ENCODE results near the gene SP5. TPM values are rescaled to one million over a fixed set of nuclear protein-coding genes. Genes with fewer than 3 reads are reported as not detected.

SP5 gene
- total and polyA plus RNA-seq, 9 of the 15 experiments (the other 6 are each of a cell fraction or from before 2014, with no cell fraction given) = 0.03 to 1.7 (median 0.16) TPM; not detected in 1

DNA sequence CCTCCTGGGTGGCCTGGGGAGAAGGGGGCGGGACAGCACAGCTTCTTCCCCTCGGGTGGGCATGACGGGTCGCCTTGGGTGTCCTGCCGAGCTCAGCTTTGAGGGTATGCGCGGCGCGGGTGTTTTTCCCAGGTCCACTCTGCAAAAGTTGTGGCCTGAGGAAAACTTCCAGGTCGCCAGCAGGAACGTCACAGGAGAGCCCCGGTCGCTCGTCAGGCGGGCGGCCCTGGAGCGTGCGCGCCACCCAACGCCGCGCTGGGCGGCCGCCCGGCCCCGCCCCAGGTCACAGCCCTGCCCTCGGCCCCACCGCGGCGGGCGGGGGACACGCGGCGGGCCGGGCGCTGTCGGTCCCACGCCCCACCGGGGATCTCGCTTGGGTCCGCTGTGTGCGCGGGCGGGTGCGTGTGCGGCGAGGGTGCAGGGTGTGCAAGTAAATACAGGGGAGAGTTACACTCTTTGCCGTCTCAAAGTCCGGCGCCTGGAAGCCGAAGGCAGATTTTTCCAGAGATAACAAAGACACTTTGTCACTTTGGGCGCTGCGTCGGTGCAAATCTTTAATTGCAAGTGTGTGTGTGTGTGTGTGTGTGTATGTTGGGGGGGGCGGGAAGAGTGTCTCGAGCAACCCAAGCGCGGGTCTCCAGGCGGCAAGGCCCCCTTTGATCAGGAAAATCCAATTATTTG lies 616 bp upstream of the SP5 start (continued):
- TF ChIP-seq RBM17 (IDR thresholded peaks at IDR 0.05; ENCODE audit: borderline replicate concordance, low read depth, low read length) = no peak
- TF ChIP-seq, protein P1, sequence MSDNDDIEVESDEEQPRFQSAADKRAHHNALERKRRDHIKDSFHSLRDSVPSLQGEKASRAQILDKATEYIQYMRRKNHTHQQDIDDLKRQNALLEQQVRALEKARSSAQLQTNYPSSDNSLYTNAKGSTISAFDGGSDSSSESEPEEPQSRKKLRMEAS (CRISPR knock-in tag; IDR thresholded peaks at IDR 0.05) = peak; percentile 84
- no peak for TF ChIP-seq TAF15 (IDR thresholded peaks at IDR 0.05; ENCODE audit: low read depth, low read length)
- no peak for TF ChIP-seq ZNF444 (CRISPR knock-in tag; IDR thresholded peaks at IDR 0.05)
- TF ChIP-seq, protein P2, sequence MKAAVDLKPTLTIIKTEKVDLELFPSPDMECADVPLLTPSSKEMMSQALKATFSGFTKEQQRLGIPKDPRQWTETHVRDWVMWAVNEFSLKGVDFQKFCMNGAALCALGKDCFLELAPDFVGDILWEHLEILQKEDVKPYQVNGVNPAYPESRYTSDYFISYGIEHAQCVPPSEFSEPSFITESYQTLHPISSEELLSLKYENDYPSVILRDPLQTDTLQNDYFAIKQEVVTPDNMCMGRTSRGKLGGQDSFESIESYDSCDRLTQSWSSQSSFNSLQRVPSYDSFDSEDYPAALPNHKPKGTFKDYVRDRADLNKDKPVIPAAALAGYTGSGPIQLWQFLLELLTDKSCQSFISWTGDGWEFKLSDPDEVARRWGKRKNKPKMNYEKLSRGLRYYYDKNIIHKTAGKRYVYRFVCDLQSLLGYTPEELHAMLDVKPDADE (conservative IDR thresholded peaks at IDR 0.05; ENCODE audit: control insufficient read depth, low read depth, low read length) = peak; percentile 82
- TF ChIP-seq, protein P3, sequence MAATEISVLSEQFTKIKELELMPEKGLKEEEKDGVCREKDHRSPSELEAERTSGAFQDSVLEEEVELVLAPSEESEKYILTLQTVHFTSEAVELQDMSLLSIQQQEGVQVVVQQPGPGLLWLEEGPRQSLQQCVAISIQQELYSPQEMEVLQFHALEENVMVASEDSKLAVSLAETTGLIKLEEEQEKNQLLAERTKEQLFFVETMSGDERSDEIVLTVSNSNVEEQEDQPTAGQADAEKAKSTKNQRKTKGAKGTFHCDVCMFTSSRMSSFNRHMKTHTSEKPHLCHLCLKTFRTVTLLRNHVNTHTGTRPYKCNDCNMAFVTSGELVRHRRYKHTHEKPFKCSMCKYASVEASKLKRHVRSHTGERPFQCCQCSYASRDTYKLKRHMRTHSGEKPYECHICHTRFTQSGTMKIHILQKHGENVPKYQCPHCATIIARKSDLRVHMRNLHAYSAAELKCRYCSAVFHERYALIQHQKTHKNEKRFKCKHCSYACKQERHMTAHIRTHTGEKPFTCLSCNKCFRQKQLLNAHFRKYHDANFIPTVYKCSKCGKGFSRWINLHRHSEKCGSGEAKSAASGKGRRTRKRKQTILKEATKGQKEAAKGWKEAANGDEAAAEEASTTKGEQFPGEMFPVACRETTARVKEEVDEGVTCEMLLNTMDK (IDR thresholded peaks at IDR 0.05; ENCODE audit: borderline replicate concordance, insufficient read depth, low read depth, low read length, poor library complexity, severe bottlenecking) = no peak
- TF ChIP-seq FOXA1 (IDR thresholded peaks at IDR 0.05; ENCODE audit: borderline replicate concordance) = no peak
- peak; percentile 73 for TF ChIP-seq MYC (IDR thresholded peaks at IDR 0.05; ENCODE audit: low read depth, low read length)
- TF ChIP-seq MYC (CRISPR knock-in tag; IDR thresholded peaks at IDR 0.05; ENCODE audit: borderline replicate concordance, low read depth) = no peak
- TF ChIP-seq ZNF436 (CRISPR knock-in tag; IDR thresholded peaks at IDR 0.05) = no peak
- peak; percentile 29; the same call in 1 of the 2 replicates for TF ChIP-seq JUN (IDR thresholded peaks at IDR 0.05; ENCODE audit: borderline replicate concordance, low read depth, low read length)
- TF ChIP-seq JUN (CRISPR knock-in tag; IDR thresholded peaks at IDR 0.05; ENCODE audit: borderline replicate concordance) = 0 out of 2 replicates have a peak, but pooled peaks have one; percentile 23
- TF ChIP-seq, protein P4, sequence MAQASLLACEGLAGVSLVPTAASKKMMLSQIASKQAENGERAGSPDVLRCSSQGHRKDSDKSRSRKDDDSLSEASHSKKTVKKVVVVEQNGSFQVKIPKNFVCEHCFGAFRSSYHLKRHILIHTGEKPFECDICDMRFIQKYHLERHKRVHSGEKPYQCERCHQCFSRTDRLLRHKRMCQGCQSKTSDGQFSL (CRISPR knock-in tag; IDR thresholded peaks at IDR 0.05) = peak; percentile 89
- TF ChIP-seq, protein P4 (tag; IDR thresholded peaks at IDR 0.05) = peak in 1 of 2 experiments; percentile 76; a peak in 2 of 4 replicates
- TF ChIP-seq FOXJ3 (CRISPR knock-in tag; IDR thresholded peaks at IDR 0.05) = no peak
- TF ChIP-seq PML (IDR thresholded peaks at IDR 0.05; ENCODE audit: low read length) = no peak; the same call in 1 of the 2 replicates
- peak; percentile 74 for TF ChIP-seq RBFOX2 (IDR thresholded peaks at IDR 0.05; ENCODE audit: low read depth, low read length)
- TF ChIP-seq CHCHD3 (CRISPR knock-in tag; IDR thresholded peaks at IDR 0.05) = no peak
- 0 out of 2 replicates have a peak, but pooled peaks have one; percentile 1 for TF ChIP-seq NFE2 (IDR thresholded peaks at IDR 0.05; ENCODE audit: low read depth)
- TF ChIP-seq CSDE1 (IDR thresholded peaks at IDR 0.05) = no peak
- TF ChIP-seq, protein P5, sequence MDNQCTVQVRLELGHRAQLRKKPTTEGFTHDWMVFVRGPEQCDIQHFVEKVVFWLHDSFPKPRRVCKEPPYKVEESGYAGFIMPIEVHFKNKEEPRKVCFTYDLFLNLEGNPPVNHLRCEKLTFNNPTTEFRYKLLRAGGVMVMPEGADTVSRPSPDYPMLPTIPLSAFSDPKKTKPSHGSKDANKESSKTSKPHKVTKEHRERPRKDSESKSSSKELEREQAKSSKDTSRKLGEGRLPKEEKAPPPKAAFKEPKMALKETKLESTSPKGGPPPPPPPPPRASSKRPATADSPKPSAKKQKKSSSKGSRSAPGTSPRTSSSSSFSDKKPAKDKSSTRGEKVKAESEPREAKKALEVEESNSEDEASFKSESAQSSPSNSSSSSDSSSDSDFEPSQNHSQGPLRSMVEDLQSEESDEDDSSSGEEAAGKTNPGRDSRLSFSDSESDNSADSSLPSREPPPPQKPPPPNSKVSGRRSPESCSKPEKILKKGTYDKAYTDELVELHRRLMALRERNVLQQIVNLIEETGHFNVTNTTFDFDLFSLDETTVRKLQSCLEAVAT (IDR thresholded peaks at IDR 0.05) = peak; percentile 71 to 82; a peak in 2 of 4 replicates
- TF ChIP-seq ZNF197 (CRISPR knock-in tag; IDR thresholded peaks at IDR 0.05; ENCODE audit: low read depth) = no peak
- TF ChIP-seq DMBX1 (CRISPR knock-in tag; IDR thresholded peaks at IDR 0.05; ENCODE audit: borderline replicate concordance) = no peak
